Esophagus muscularis mucosa (tissue), 4 donors: ENCODE results near the gene SLC35F2. TPM values are rescaled to one million over a fixed set of nuclear protein-coding genes. Genes with fewer than 3 reads are reported as not detected.
"Not testable (repeated sequence)": the region's sequence is repeated elsewhere in the genome, so short reads cannot be mapped to it uniquely, and the experiment has no call there.

Experiments used
- DNase-seq: peaks from one replicate; pipeline ENCODE4 v3.0.0-alpha.2; 2017; ENCODE audit errors: extremely low spot score
- H3K27ac ChIP-seq, 4 donors: fragments of 200-600 bp; sonication (generic); replicated peaks in 1 of 4; 1 replicate in 3 of 4; 2 replicates in 1 of 4; pipeline ENCODE4 v1.5.1; 2016 to 2019; ENCODE audit warnings: mild to moderate bottlenecking in 1 of 4
- H3K27me3 ChIP-seq, 4 donors: fragments of 200-600 bp; sonication (generic); one replicate each; pipeline versions ENCODE4 v1.5.1 to v1.6.0; 2016 to 2019
- H3K36me3 ChIP-seq, 4 donors: fragments of 200-600 bp; sonication (generic); one replicate each; pipeline ENCODE4 v1.5.1; 2016 to 2019
- H3K4me1 ChIP-seq, 4 donors: fragments of 200-600 bp; sonication (generic); one replicate each; pipeline ENCODE4 v1.5.1; 2016 to 2019
- H3K4me3 ChIP-seq, 4 donors: fragments of 200-600 bp; sonication (generic); 1 replicate in 2 of 4; 2 replicates in 2 of 4; pipeline ENCODE4 v1.5.1; 2016 to 2019; ENCODE audit warnings: mild to moderate bottlenecking in 4 of 4, moderate library complexity in 1 of 4
- H3K9me3 ChIP-seq, 4 donors: fragments of 200-600 bp; sonication (generic); 1 replicate in 3 of 4; 2 replicates in 1 of 4; pipeline ENCODE4 v1.5.1; 2016 to 2019
- EP300 ChIP-seq: sonication (generic); formaldehyde crosslinking; IDR thresholded peaks from one replicate; pipeline ENCODE4 v1.6.1; 2017; ENCODE audit warnings: antibody characterized with exemption
- POLR2A ChIP-seq: fragments of 450-650 bp; IDR thresholded peaks from one replicate; pipeline ENCODE4 v1.6.1; 2017; ENCODE audit warnings: antibody characterized with exemption, moderate library complexity, mild to moderate bottlenecking, low read depth
- POLR2AphosphoS5 ChIP-seq, 2 donors: sonication (generic); formaldehyde crosslinking; IDR thresholded peaks; one replicate each; pipeline ENCODE4 v1.6.1; 2017; ENCODE audit warnings: antibody characterized with exemption in 2 of 2
- WGBS: methylation state at CpG from one replicate; pipeline ENCODE4 v1.1.5; 2018; 5-methylcytosine and 5-hydroxymethylcytosine counted together
- intact Hi-C: fragments of 100-400 bp; cut with DNase I; formaldehyde crosslinking; loops from one replicate; pipeline ENCODE4 v1.15.1; 2023
- total RNA-seq, 4 donors: library from RNA; depleted of rRNA; stranded (reverse); fragments of >200 nt; gene quantifications; one replicate each; pipeline versions ENCODE4 v1.1.0 to v1.2.1, GENCODE V29; 2016
- TF ChIP-seq, protein P1 (sequence below), 3 experiments: fragments of 200-600 bp in 2 of 3; fragments of 450-650 bp in 1 of 3; sonication (generic) in 2 of 3; IDR thresholded peaks; one replicate each; pipeline ENCODE4 v1.5.1; 2017 to 2019; ENCODE audit warnings: antibody characterized with exemption in 3 of 3, mild to moderate bottlenecking in 2 of 3, moderate library complexity in 1 of 3

The SLC35F2 gene
- total RNA-seq, 4 donors from 2014 or later = 2.1 to 4.1 (median 3.9) TPM

DNA sequence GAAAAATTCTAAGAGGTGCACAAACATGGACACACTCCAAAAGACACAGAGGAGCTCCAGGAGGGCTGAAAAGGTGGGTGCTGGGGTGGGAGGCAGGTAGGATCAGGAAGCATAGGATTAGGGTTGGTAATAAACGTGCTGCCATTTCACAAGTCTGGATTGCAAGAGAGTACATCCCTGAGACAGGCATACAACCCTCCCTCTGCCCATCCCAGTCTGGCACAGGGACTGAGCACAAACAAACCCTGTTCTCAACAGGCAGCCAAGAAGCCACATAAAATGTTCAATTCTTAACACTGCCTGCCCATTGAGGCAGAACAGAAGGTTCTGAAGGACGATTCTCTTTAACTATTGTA is 18.5 kb downstream of the SLC35F2 start:
- TF ChIP-seq EP300 (no peak), POLR2A (no peak), POLR2AphosphoS5 (IDR thresholded peaks at IDR 0.05) (no peak)
- TF ChIP-seq, protein P1, sequence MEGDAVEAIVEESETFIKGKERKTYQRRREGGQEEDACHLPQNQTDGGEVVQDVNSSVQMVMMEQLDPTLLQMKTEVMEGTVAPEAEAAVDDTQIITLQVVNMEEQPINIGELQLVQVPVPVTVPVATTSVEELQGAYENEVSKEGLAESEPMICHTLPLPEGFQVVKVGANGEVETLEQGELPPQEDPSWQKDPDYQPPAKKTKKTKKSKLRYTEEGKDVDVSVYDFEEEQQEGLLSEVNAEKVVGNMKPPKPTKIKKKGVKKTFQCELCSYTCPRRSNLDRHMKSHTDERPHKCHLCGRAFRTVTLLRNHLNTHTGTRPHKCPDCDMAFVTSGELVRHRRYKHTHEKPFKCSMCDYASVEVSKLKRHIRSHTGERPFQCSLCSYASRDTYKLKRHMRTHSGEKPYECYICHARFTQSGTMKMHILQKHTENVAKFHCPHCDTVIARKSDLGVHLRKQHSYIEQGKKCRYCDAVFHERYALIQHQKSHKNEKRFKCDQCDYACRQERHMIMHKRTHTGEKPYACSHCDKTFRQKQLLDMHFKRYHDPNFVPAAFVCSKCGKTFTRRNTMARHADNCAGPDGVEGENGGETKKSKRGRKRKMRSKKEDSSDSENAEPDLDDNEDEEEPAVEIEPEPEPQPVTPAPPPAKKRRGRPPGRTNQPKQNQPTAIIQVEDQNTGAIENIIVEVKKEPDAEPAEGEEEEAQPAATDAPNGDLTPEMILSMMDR (IDR thresholded peaks at IDR 0.05) = no peak
- no peak for DNase-seq
- peaks cover 9 to 18% (median 16%) of the 10 kb centered on the region in 4 donors for H3K4me1 ChIP-seq
- H3K9me3 ChIP-seq = no peaks in the 10 kb centered on the region
- H3K36me3 ChIP-seq = no peaks in the 10 kb centered on the region
- peak overlapping the region; percentile 54 to 76 (median 72) for H3K27ac ChIP-seq
- intact Hi-C loops = no loop called here
- peak overlapping the region in 1 of 4 donors; percentile 27 for H3K4me3 ChIP-seq
- 51% methylated on average over 2 of the region's 2 CpGs for WGBS
- no peaks in the 10 kb centered on the region for H3K27me3 ChIP-seq

DNA sequence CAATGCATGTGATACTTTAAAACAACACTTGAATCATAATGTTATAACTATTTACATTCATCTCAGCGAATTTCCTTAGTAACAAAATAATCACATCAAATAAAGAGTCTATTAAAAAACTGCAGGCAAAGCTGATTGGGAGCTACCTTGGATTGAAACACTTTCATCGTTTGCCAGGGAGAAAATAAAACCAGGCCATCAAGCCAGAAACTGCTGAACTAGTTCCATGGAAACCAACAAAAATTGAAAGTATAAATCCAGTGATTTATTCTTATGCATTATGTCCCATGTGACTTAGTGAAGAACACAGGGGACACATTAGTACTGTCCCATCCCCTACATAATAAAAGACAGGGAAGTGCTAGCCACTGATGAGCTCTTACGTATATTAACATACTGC is 21.7 kb downstream of the SLC35F2 start:
- no peak overlapping the region for H3K27ac ChIP-seq
- no peak overlapping the region for H3K4me3 ChIP-seq
- intact Hi-C loops = no loop called here
- H3K27me3 ChIP-seq = no peaks in the 10 kb centered on the region
- 68% methylated on average over 3 of the region's 3 CpGs for WGBS
- peaks cover 9 to 18% (median 16%) of the 10 kb centered on the region in 4 donors for H3K4me1 ChIP-seq
- no peak for DNase-seq
- H3K9me3 ChIP-seq = no peaks in the 10 kb centered on the region
- TF ChIP-seq EP300 = no peak
- no peaks in the 10 kb centered on the region for H3K36me3 ChIP-seq

DNA sequence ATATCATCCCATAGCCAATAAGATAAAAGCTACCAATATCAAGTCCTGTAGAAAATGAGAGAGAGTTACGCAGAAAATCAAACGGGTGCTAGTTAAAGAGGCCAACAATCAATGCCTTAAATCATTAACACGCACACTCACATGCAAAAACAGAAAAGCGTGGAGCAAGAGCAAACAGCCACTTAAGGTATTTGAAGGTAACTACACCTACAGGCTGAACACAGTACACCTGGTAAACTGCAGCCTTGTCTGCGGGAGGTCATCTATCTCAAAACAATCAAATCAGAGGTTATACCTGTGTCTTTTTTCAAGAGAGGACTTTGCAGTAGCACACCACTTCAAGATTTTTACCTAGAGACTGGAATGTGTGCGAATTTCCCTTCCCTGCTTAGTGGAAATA is 23.6 kb downstream of the SLC35F2 start:
- peaks cover under 1 to 5% (median 4%) of the 10 kb centered on the region in 4 donors for H3K4me1 ChIP-seq
- H3K27me3 ChIP-seq = no peaks in the 10 kb centered on the region
- no peaks in the 10 kb centered on the region for H3K36me3 ChIP-seq
- no peak for DNase-seq
- no peak overlapping the region for H3K4me3 ChIP-seq
- H3K27ac ChIP-seq = no peak overlapping the region
- 85% methylated on average over 6 of the region's 6 CpGs for WGBS
- no peaks in the 10 kb centered on the region for H3K9me3 ChIP-seq
- TF ChIP-seq, protein P1 (IDR thresholded peaks at IDR 0.05) = no peak
- TF ChIP-seq POLR2AphosphoS5 (IDR thresholded peaks at IDR 0.05) = no peak
- intact Hi-C loops = no loop called here

DNA sequence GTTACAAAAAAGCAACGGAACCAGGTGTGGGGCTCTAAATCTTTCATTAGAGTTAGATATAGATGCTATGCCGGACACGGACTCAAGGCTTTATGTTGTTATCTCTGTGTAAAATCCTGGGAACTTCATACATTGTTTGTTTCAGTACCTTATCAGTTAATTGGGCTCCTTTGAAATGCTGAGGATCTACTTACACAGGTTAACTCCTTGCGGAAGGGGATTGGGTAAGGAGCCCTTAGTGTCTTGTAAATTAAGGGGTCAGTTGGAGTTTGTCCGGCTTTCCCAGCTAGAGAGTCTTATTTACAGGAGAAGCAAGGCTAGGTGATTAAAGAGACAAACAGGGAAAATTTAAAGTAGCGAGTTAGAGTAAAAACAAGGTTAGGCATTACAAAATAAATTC is 24.7 kb downstream of the SLC35F2 start:
- WGBS = 61% methylated on average over 6 of the region's 6 CpGs
- H3K27ac ChIP-seq, H3K4me3 ChIP-seq, H3K9me3 ChIP-seq, H3K36me3 ChIP-seq, H3K27me3 ChIP-seq, DNase-seq, H3K4me1 ChIP-seq, intact Hi-C loops: not testable (repeated sequence)

DNA sequence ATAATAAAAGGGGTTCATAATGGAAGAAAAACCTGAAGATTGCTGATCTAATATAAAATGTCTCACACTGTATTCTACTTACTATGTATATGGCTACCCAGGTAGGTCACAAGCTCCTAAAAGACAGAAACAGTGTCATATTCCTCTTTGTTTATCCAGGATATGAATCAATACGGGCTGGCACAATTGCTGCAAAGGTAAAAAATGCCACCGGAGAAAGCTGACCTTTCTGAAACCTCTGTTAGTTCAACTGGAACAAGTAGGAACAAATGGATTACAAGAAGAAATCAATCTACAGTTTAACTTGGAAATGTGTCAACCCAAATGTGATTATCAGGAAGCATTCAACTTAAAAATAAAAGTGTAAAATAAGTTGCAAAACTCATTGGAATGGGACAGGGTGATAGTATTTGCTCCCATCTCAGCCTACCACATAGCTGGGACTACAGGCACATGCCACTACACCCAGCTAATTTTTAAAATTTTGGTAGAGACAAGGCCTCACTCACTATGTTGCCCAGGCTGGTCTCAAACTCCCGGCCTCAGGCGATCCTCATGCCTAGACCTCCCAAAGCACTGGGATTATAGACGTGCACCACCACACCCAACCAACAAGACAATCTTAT is 27.6 kb downstream of the SLC35F2 start:
- Histone ChIP-seq H3K4me1 (no peaks in the 10 kb centered on the region), H3K4me3 (no peak overlapping the region), H3K36me3 (no peaks in the 10 kb centered on the region), H3K9me3 (no peaks in the 10 kb centered on the region), H3K27me3 (no peaks in the 10 kb centered on the region), H3K27ac (no peak overlapping the region)
- DNase-seq = no peak
- intact Hi-C loops = no loop called here
- no peak for TF ChIP-seq EP300
- TF ChIP-seq, protein P1 (IDR thresholded peaks at IDR 0.05) = no peak
- no peak for TF ChIP-seq POLR2AphosphoS5 (IDR thresholded peaks at IDR 0.05)
- TF ChIP-seq POLR2A = no peak
- WGBS = 92% methylated on average over 5 of the region's 5 CpGs

DNA sequence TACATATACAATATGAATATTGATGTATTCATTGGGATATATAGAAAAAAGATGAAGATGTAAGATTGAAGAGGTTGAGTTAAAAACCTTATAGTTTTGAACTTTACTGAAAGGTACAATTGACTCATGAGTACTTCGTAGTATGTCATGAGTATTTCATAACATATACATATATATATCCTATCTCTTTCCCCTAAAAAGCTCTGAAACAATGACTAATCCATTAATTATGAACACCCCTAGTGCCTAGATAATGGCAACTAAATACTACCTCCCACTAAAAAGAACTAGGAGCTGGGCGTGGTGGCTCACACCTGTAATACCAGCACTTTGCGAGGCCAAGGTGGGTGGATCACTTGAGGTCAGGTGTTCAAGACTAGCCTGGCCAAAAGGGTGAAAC is 31.5 kb downstream of the SLC35F2 start:
- intact Hi-C loops = no loop called here
- TF ChIP-seq, protein P1 (IDR thresholded peaks at IDR 0.05) = no peak
- TF ChIP-seq POLR2A (no peak), POLR2AphosphoS5 (IDR thresholded peaks at IDR 0.05) (no peak), EP300 (no peak)
- H3K27me3 ChIP-seq = no peaks in the 10 kb centered on the region

More for the DNA sequence above, 31.5 kb downstream of the SLC35F2 start:
- no peak for DNase-seq
- WGBS = 94% methylated on average over 3 of the region's 3 CpGs
- Histone ChIP-seq H3K4me3 (no peak overlapping the region), H3K27ac (no peak overlapping the region), H3K9me3 (no peaks in the 10 kb centered on the region), H3K4me1 (no peaks in the 10 kb centered on the region), H3K36me3 (no peaks in the 10 kb centered on the region)
